Stromal cell of bone marrow (primary cell): ENCODE measurements around the gene LUC7L3.

Experiments
- DNase-seq: peaks from one replicate; pipeline ENCODE4 v3.0.0-alpha.2; 2012; ENCODE audit warnings: low read depth

LUC7L3 gene

GRCh38 chr17:50754521-50754920, 35.1 kb downstream of the LUC7L3 start:
- no peak for DNase-seq

- no peak for DNase-seq
Observed at GRCh38 chr17:50758524-50758923, 39.1 kb downstream of the LUC7L3 start.

- DNase-seq: no peak
Observed at GRCh38 chr17:50758989-50759544, 39.7 kb downstream of the LUC7L3 start.

- DNase-seq: no peak
Observed at GRCh38 chr17:50762177-50762576, 42.8 kb downstream of the LUC7L3 start.

- DNase-seq: no peak
Observed at GRCh38 chr17:50763716-50764475, 44.5 kb downstream of the LUC7L3 start.

- no peak for DNase-seq
Observed at GRCh38 chr17:50764734-50765149, 45.3 kb downstream of the LUC7L3 start.

- DNase-seq: no peak
Observed at GRCh38 chr17:50765454-50766221, 46.2 kb downstream of the LUC7L3 start.

GRCh38 chr17:50766222-50767023, 47.0 kb downstream of the LUC7L3 start:
- DNase-seq: no peak

- DNase-seq: no peak
Observed at GRCh38 chr17:50767030-50767429, 47.6 kb downstream of the LUC7L3 start.

- DNase-seq: no peak
Observed at GRCh38 chr17:50767446-50767845, 48.0 kb downstream of the LUC7L3 start, which contains the start of gene ANKRD40CL. Gene ANKRD40CL (minus strand): TSS chr17:50767518. CDS start chr17:50766913, 605 bp downstream.

- DNase-seq: no peak
Observed at GRCh38 chr17:50768346-50768761, 49.0 kb downstream of the LUC7L3 start.

- no peak for DNase-seq
Observed at GRCh38 chr17:50769884-50770283, 50.5 kb downstream of the LUC7L3 start.

GRCh38 chr17:50770346-50770745, 50.9 kb downstream of the LUC7L3 start:
- no peak for DNase-seq

GRCh38 chr17:50771991-50772785, 52.8 kb downstream of the LUC7L3 start:
- no peak for DNase-seq

GRCh38 chr17:50774225-50774803, 54.9 kb downstream of the LUC7L3 start:
- DNase-seq: no peak

GRCh38 chr17:50775926-50776325, 56.5 kb downstream of the LUC7L3 start:
- no peak for DNase-seq

GRCh38 chr17:50778471-50778870, 59.1 kb downstream of the LUC7L3 start:
- DNase-seq: no peak

GRCh38 chr17:50778988-50779387, 59.6 kb downstream of the LUC7L3 start:
- no peak for DNase-seq

- no peak for DNase-seq
Observed at GRCh38 chr17:50779747-50780353, 60.4 kb downstream of the LUC7L3 start.

GRCh38 chr17:50781167-50781566, 61.8 kb downstream of the LUC7L3 start:
- DNase-seq: no peak
